GM19467 (cell line): ENCODE data around the gene POLR2C.
"Not testable (repeated sequence)": the region's sequence is repeated elsewhere in the genome, so short reads cannot be mapped to it uniquely, and the experiment has no call there.

Source experiments
- ATAC-seq: cut with Tn5 transposase; IDR thresholded peaks from one replicate; pipeline ENCODE4 v1.9.1; 2021; ENCODE audit warnings: mild to moderate bottlenecking, moderate library complexity; ENCODE audit not compliant: unreplicated experiment

POLR2C gene

GRCh38 chr16:57462209-57462977, at the start of gene POLR2C:
TSS of gene POLR2C (plus strand) at chr16:57462679. CDS start at chr16:57462725, 46 bp downstream.
- ATAC-seq: peak; percentile 82

- peak; percentile 57 for ATAC-seq
Observed at GRCh38 chr16:57413301-57413730, 49.2 kb upstream of the POLR2C start.

DNA sequence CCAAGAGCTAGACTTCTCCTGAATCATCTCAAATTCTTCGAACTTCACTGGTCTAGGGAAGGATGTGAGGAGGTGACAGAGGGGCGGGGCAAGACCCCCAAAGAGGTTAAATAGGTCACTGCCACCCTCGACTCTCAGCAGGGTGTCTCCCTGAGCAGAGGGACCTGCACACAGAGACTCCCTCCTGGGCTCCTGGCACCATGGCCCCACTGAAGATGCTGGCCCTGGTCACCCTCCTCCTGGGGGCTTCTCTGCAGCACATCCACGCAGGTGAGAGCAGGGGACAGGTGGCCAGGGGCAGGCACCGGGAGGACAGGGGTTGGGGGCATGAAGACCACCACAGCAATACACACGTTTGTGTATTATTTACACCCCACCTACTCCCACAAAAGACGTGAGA, 48.7 kb upstream of the POLR2C start:
- no peak for ATAC-seq

GRCh38 chr16:57416084-57416483, 46.4 kb upstream of the POLR2C start:
- ATAC-seq: no peak

- ATAC-seq: no peak
Observed at GRCh38 chr16:57419506-57419905, 43.0 kb upstream of the POLR2C start.

GRCh38 chr16:57422026-57422944, 40.2 kb upstream of the POLR2C start:
- no peak for ATAC-seq

GRCh38 chr16:57423152-57423551, 39.3 kb upstream of the POLR2C start:
- ATAC-seq: no peak

- ATAC-seq: no peak
Observed at GRCh38 chr16:57424583-57424982, 37.9 kb upstream of the POLR2C start.

- ATAC-seq: no peak
Observed at GRCh38 chr16:57426356-57426755, 36.1 kb upstream of the POLR2C start.

DNA sequence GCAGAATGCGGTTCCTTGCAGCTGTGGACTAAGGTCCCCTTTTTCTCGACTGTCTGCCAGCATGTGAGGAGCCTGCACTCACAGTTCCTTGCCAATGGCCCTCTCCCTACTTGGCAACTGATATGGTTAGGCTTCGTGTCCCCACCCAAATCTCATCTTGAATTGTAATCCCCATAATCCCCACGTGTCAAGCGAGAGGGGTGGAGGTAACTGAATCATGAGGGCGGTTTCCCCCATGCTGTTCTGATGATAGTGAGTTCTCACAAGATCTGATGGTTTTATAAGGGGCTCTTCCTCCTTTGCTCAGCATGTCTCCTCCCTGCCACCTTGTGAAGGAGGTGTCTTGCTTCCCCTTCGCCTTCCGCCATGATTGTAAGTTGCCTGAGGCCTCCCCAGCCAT, 35.2 kb upstream of the POLR2C start:
- no peak for ATAC-seq

GRCh38 chr16:57427824-57428223, 34.7 kb upstream of the POLR2C start:
- ATAC-seq: no peak

DNA sequence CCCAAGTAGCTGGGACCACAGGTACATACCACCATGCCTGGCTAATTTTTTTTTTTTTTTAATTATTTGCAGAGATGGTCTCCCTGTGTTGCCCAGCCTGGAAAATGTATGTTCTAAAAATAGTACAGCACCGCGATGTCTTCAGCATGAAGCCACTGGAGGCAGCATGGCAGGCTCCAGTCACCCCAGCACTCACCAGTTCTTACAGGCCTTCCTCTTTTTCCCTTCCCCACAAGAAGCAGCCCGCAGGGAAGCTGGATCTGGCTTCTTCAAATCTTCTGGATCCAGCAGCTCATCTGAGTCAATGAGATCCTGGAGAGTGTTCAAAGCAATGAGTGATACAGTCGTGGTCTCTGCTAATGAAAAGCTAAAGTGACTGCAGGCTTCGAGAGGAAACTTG, 31.5 kb upstream of the POLR2C start:
- no peak for ATAC-seq

DNA sequence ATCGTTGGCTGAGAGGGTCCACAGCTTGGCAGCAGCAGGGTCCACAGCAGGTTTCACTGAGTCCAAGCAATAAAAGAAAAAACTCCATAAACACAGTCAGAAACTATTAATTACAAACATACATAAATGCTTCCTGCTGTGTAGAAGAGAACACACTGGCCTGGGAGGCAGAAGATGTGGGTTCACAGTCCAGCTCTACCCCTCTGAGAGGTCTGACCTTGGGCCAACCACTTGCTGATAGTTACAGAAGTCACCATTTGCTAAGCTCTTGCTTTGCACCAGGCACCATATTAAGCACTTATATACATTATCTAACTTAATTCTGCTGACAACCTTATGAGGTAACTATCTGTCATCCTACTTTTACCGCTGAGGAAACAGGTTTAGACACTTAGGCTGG, 30.0 kb upstream of the POLR2C start:
- ATAC-seq: no peak

DNA sequence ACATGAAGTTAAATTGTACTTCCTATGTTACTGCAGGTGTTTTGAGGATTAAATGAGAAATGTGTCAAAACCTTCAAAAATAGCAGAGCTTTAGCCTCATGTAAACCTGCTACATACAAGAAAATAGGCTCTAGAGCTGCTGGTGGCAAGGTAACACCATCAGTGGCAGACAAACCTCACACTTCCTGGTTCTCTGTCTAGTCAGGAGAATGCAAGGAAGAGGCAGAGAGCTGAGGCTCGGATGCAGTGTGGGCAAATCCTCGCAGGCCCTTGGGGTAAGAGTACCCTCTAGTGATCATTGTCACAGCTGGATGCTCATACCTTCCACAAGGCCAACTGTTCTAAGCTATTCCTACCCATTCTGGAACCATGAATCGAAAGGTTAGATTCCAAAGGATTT, 29.5 kb upstream of the POLR2C start:
- no peak for ATAC-seq

GRCh38 chr16:57434003-57434402, 28.5 kb upstream of the POLR2C start:
- ATAC-seq: no peak

GRCh38 chr16:57435838-57436237, 26.6 kb upstream of the POLR2C start:
- ATAC-seq: no peak

DNA sequence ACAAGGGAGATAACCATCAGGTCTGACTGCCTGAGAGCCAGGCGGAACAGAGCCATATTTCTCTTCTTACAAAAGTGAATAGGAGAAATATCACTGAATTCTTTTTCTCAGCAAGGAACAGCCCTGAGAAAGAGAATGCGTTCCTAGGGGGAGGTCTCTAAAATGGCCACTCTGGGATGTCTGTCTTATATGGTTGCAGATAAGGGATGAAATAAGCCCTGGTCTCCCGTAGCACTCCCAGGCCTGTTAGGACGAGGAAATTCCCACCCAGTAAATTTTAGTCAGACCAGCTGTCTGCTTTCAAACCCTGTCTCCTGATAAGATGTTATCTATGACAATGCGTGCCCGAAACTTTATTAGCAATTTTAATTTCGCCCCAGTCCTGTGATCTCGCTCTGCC, 22.5 kb upstream of the POLR2C start:
- not testable (repeated sequence) for ATAC-seq

- ATAC-seq: not testable (repeated sequence)
Observed at GRCh38 chr16:57440551-57440950, 21.9 kb upstream of the POLR2C start.

DNA sequence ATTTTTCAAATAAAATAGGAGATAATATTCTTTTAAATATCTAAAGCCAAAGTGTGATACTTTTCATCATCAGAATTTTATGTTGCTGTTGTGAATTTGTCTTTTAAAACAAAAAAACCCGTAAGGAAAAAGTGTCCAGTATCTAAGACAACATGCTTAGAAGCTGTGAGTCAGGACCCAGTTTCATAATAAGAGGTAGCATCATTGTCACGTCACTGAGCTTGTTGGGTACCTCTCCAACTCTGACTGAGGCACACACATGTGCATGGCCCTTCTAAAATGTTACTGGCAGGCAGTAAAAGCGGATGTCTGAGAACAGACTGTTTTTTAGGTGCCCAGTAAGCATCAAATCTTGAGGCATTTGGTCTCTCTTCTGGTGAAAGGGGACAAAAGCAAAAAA, 17.8 kb upstream of the POLR2C start:
- ATAC-seq: no peak

GRCh38 chr16:57445510-57445909, 17.0 kb upstream of the POLR2C start:
- ATAC-seq: no peak

DNA sequence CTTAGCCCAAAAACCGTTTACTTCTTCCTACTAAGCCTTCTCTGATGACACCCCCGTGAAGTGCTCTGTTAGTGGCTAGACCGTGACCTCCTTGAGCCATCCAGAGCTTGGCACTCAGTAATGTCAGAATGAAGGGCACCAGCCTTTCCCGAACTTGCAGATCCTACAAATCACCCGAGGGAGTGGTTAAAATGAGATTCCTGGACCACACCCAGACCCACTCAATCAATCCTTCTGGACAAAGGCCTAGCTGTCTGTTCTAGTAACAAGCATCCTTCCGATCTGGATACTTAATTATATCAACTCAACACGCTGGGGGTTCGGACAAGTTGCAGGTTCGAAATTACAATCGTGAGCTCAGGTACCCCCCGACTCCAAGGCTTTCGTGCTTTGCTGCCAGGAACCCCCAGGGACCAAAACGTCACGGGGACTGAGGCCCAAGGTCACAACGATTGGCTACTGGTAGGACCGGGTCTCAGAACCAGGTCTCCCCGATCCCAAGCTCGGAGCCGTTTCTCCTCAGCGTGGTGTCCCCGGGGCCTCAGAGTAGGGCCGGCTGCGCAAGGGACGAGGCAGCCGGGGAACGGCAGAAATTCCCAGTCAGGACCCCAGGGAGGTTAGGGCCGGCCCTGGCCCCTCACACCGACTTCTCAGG, 15.8 kb upstream of the POLR2C start:
- peak; percentile 19 for ATAC-seq
